Spleen (tissue), 7 donors: Measurements from ENCODE around the gene KDM6A.

ENCODE experiments used
- POLR2AphosphoS5 ChIP-seq, 3 donors: sonication (generic); formaldehyde crosslinking; IDR thresholded peaks; one replicate each; pipeline ENCODE4 v1.5.1; 2017; ENCODE audit warnings: antibody characterized with exemption in 3 of 3
- TF ChIP-seq, protein P1 (sequence below), 11 experiments: fragments of 200-600 bp in 7 of 11; fragments of 450-650 bp in 4 of 11; sonication (generic) in 4 of 11; IDR thresholded peaks in 8 of 11; conservative IDR thresholded peaks in 3 of 11; 1 replicate in 7 of 11; 2 replicates in 4 of 11; pipeline versions ENCODE4 v1.4.0 to v1.8.0; 2016 to 2021; ENCODE audit warnings: antibody characterized with exemption in 11 of 11, inconsistent platforms in 4 of 11, mild to moderate bottlenecking in 1 of 11
- donor health status: DM: no; HTN: no; CAD: no; lungs with moderate emphysema.
- donor health status: DM: no; HTN: no; CAD: no.
- donor health status: DM: no; HTN: no; CAD: no.

- TF ChIP-seq, protein P1, sequence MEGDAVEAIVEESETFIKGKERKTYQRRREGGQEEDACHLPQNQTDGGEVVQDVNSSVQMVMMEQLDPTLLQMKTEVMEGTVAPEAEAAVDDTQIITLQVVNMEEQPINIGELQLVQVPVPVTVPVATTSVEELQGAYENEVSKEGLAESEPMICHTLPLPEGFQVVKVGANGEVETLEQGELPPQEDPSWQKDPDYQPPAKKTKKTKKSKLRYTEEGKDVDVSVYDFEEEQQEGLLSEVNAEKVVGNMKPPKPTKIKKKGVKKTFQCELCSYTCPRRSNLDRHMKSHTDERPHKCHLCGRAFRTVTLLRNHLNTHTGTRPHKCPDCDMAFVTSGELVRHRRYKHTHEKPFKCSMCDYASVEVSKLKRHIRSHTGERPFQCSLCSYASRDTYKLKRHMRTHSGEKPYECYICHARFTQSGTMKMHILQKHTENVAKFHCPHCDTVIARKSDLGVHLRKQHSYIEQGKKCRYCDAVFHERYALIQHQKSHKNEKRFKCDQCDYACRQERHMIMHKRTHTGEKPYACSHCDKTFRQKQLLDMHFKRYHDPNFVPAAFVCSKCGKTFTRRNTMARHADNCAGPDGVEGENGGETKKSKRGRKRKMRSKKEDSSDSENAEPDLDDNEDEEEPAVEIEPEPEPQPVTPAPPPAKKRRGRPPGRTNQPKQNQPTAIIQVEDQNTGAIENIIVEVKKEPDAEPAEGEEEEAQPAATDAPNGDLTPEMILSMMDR (IDR thresholded peaks at IDR 0.05 in 8 of 11, conservative IDR thresholded peaks at IDR 0.05 in 3 of 11) = no peak
- no peak for TF ChIP-seq POLR2AphosphoS5 (IDR thresholded peaks at IDR 0.05)
These were observed 33.1 kb downstream of the KDM6A start for GRCh38 chrX:44906041-44906440.
